GM21526 (cell line): ENCODE data around the gene OR2W1.

Source experiments
- ATAC-seq: cut with Tn5 transposase; IDR thresholded peaks from one replicate; pipeline ENCODE4 v1.9.1; 2021; ENCODE audit warnings: moderate library complexity; ENCODE audit not compliant: unreplicated experiment, low FRiP score

Gene OR2W1

GRCh38 chr6:29005183-29005885 is 39.6 kb downstream of the OR2W1 start, which contains the start of gene ZNF311:
Gene ZNF311 (minus strand): TSS chr6:29005315. CDS start chr6:29003954, 1,361 bp downstream.
- no peak for ATAC-seq

DNA sequence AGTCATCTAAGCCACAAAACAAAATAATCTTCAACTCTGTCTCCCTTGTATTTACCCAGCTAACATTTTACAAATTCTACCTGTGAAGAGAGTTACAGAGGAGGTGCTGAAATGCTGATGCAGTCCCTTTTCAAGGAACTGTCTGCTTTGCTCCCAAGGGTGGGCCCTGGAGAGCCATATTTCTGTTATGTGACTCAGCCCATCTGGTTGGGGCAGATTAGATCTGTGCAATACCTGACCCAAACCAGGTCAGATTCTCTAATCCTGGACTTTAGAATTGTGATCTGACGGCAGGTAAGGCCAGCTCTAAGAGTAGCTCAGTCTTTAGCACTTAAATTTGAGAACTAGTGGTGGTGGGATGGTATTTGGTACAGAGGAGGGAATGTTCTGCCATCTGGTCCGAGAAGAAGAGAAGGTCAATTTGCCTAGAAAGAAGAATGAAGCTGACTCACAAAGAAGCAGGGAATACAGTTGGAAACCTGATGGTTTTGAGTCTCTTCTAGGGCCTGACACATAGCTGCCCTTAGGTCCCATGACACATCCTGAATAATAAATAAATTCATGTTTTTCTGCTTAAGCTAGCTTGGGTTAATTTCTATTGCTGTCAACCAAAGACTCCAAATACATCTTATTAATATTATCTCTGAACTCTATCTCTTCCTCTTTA is 48.0 kb downstream of the OR2W1 start:
- ATAC-seq: no peak

- ATAC-seq: no peak
Measured at GRCh38 chr6:28995093-28995650, 49.8 kb downstream of the OR2W1 start.
